Smooth muscle cell (in vitro differentiated cells): ENCODE data around the gene COL15A1. TPM values are rescaled to one million over a fixed set of nuclear protein-coding genes. Genes with fewer than 3 reads are reported as not detected.

Experiments
- DNase-seq: peaks from one replicate; lab custom pipeline; 2025; ENCODE audit not compliant: unreplicated experiment; lab: John Stamatoyannopoulos, UW
- H2AFZ ChIP-seq: fragments of 200-600 bp; sonication (generic); 2 replicates; pipeline ENCODE4 v1.6.0; 2016; ENCODE audit warnings: antibody characterized with exemption, low read depth, mild to moderate bottlenecking
- H3F3A ChIP-seq: fragments of 200-600 bp; sonication (generic); 2 replicates; pipeline ENCODE4 v1.6.0; 2017; ENCODE audit warnings: antibody characterized with exemption, low read depth
- H3K27ac ChIP-seq: fragments of 200-600 bp; sonication (generic); 2 replicates; pipeline ENCODE4 v1.5.1; 2016; ENCODE audit warnings: low read depth, mild to moderate bottlenecking
- H3K27me3 ChIP-seq: fragments of 200-600 bp; sonication (generic); 2 replicates; pipeline ENCODE4 v1.6.1; 2016; ENCODE audit warnings: low read depth, mild to moderate bottlenecking
- H3K36me3 ChIP-seq: fragments of 200-600 bp; sonication (generic); 2 replicates; pipeline ENCODE4 v1.5.1; 2016; ENCODE audit warnings: low read depth
- H3K4me1 ChIP-seq: fragments of 200-600 bp; sonication (generic); 2 replicates; pipeline ENCODE4 v1.5.1; 2016; ENCODE audit warnings: low read depth
- H3K4me2 ChIP-seq: fragments of 200-600 bp; sonication (generic); 2 replicates; pipeline ENCODE4 v1.6.0; 2016; ENCODE audit warnings: mild to moderate bottlenecking
- H3K4me3 ChIP-seq: fragments of 200-600 bp; sonication (generic); 2 replicates; pipeline ENCODE4 v1.5.1; 2016; ENCODE audit warnings: mild to moderate bottlenecking
- H3K79me2 ChIP-seq: fragments of 200-600 bp; sonication (generic); 2 replicates; pipeline ENCODE4 v1.6.0; 2016; ENCODE audit warnings: low read depth, mild to moderate bottlenecking
- H3K9ac ChIP-seq: fragments of 200-600 bp; sonication (generic); 2 replicates; pipeline ENCODE4 v1.6.0; 2016; ENCODE audit warnings: low read depth
- H3K9me3 ChIP-seq: fragments of 200-600 bp; sonication (generic); replicated peaks from 2 replicates; pipeline ENCODE4 v1.5.1; 2016; ENCODE audit warnings: low read depth
- H4K20me1 ChIP-seq: fragments of 200-600 bp; sonication (generic); 2 replicates; pipeline ENCODE4 v1.6.0; 2016; ENCODE audit warnings: low read depth
- WGBS: methylation state at CpG from one replicate; pipeline ENCODE4 v1.1.7; 2016; ENCODE audit warnings: low lambda C conversion rate; 5-methylcytosine and 5-hydroxymethylcytosine counted together
- polyA plus RNA-seq: library from polyadenylated mRNA; unstranded; fragments of >200 nt; fragmentation: Nextera tagmentation; extraction: Ambion mirVana; gene quantifications from 2 replicates; pipeline ENCODE4 v1.2.1, GENCODE V29; 2016
- total RNA-seq: library from RNA; depleted of rRNA; stranded (reverse); fragments of >200 nt; gene quantifications from 2 replicates; pipeline ENCODE4 v1.2.3, GENCODE V29; 2014
- TF ChIP-seq, protein P1 (sequence below): fragments of 200-600 bp; sonication (generic); IDR thresholded peaks from 2 replicates; pipeline ENCODE4 v1.5.1; 2017; ENCODE audit warnings: borderline replicate concordance, mild to moderate bottlenecking, antibody characterized with exemption; ENCODE audit not compliant: insufficient read depth, poor library complexity, severe bottlenecking

Gene COL15A1
- total and polyA plus RNA-seq, 2 experiments from 2014 or later = 222 to 293 TPM

- TF ChIP-seq, protein P1, sequence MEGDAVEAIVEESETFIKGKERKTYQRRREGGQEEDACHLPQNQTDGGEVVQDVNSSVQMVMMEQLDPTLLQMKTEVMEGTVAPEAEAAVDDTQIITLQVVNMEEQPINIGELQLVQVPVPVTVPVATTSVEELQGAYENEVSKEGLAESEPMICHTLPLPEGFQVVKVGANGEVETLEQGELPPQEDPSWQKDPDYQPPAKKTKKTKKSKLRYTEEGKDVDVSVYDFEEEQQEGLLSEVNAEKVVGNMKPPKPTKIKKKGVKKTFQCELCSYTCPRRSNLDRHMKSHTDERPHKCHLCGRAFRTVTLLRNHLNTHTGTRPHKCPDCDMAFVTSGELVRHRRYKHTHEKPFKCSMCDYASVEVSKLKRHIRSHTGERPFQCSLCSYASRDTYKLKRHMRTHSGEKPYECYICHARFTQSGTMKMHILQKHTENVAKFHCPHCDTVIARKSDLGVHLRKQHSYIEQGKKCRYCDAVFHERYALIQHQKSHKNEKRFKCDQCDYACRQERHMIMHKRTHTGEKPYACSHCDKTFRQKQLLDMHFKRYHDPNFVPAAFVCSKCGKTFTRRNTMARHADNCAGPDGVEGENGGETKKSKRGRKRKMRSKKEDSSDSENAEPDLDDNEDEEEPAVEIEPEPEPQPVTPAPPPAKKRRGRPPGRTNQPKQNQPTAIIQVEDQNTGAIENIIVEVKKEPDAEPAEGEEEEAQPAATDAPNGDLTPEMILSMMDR = no peak
- no peaks in the 10 kb centered on the region for H3K36me3 ChIP-seq
- H3K9ac ChIP-seq = no peak overlapping the region
- H3F3A ChIP-seq = peaks cover 42% of the 10 kb centered on the region
- WGBS = 59% methylated on average over 2 of the region's 2 CpGs
- no peak overlapping the region for H2AFZ ChIP-seq
- peak overlapping the region; percentile 22 for H3K4me2 ChIP-seq
- no peaks in the 10 kb centered on the region for H4K20me1 ChIP-seq
- no peak for DNase-seq
- H3K4me1 ChIP-seq = no peaks in the 10 kb centered on the region
- H3K4me3 ChIP-seq = no peak overlapping the region
- no peaks in the 10 kb centered on the region for H3K27me3 ChIP-seq
- H3K27ac ChIP-seq = no peak overlapping the region
- no peaks in the 10 kb centered on the region for H3K79me2 ChIP-seq
- no peaks in the 10 kb centered on the region for H3K9me3 ChIP-seq
These were observed 129.6 kb downstream of the COL15A1 start for GRCh38 chr9:99073347-99073746.

GRCh38 chr9:99073985-99074901 is 130.5 kb downstream of the COL15A1 start:
- no peaks in the 10 kb centered on the region for H3K27me3 ChIP-seq
- no peak for DNase-seq
- peaks cover 39% of the 10 kb centered on the region for H3F3A ChIP-seq
- no peak overlapping the region for H3K9ac ChIP-seq
- TF ChIP-seq, protein P1 = no peak
- no peak overlapping the region for H3K4me3 ChIP-seq
- H3K79me2 ChIP-seq = no peaks in the 10 kb centered on the region
- H3K4me1 ChIP-seq = no peaks in the 10 kb centered on the region
- H4K20me1 ChIP-seq = no peaks in the 10 kb centered on the region
- no peak overlapping the region for H2AFZ ChIP-seq
- no peaks in the 10 kb centered on the region for H3K36me3 ChIP-seq
- H3K27ac ChIP-seq = peak overlapping the region; percentile 83
- WGBS = 98% methylated on average over 8 of the region's 8 CpGs
- peak overlapping the region; percentile 54 for H3K4me2 ChIP-seq
- no peaks in the 10 kb centered on the region for H3K9me3 ChIP-seq

- H3K27ac ChIP-seq = peak overlapping the region; percentile 83
- TF ChIP-seq, protein P1 = no peak
- WGBS = 68% methylated on average over 3 of the region's 3 CpGs
- H3K9me3 ChIP-seq = no peaks in the 10 kb centered on the region
- no peak overlapping the region for H2AFZ ChIP-seq
- H3K4me1 ChIP-seq = no peaks in the 10 kb centered on the region
- no peaks in the 10 kb centered on the region for H3K27me3 ChIP-seq
- no peak for DNase-seq
- H3K4me3 ChIP-seq = no peak overlapping the region
- H3K79me2 ChIP-seq = no peaks in the 10 kb centered on the region
- H3K36me3 ChIP-seq = no peaks in the 10 kb centered on the region
- peaks cover 34% of the 10 kb centered on the region for H3F3A ChIP-seq
- H3K9ac ChIP-seq = peak overlapping the region; percentile 30
- H4K20me1 ChIP-seq = no peaks in the 10 kb centered on the region
- H3K4me2 ChIP-seq = peak overlapping the region; percentile 54
These were observed 131.2 kb downstream of the COL15A1 start for GRCh38 chr9:99074902-99075245.
